Spleen (tissue), 11 donors: ENCODE data around the gene REV3L. TPM values are rescaled to one million over a fixed set of nuclear protein-coding genes. Genes with fewer than 3 reads are reported as not detected.

Experiments
- DNase-seq: peaks from one replicate; pipeline ENCODE4 v3.0.0-alpha.2; 2020
- H3K27ac ChIP-seq, 8 donors: fragments of 200-600 bp; sonication (generic) in 7 of 8; 1 replicate in 4 of 8; 2 replicates in 4 of 8; pipeline versions ENCODE4 v1.5.0 to v1.8.0; 2016 to 2021; ENCODE audit warnings: inconsistent platforms in 4 of 8, mild to moderate bottlenecking in 4 of 8, moderate library complexity in 1 of 8
- H3K27me3 ChIP-seq, 7 donors: fragments of 200-600 bp; sonication (generic) in 6 of 7; replicated peaks in 1 of 7; 1 replicate in 4 of 7; 2 replicates in 3 of 7; pipeline versions ENCODE4 v1.5.0 to v1.8.0; 2016 to 2021; ENCODE audit warnings: inconsistent platforms in 3 of 7, mild to moderate bottlenecking in 1 of 7
- H3K36me3 ChIP-seq, 6 donors: fragments of 200-600 bp; sonication (generic) in 5 of 6; 1 replicate in 4 of 6; 2 replicates in 2 of 6; pipeline versions ENCODE4 v1.5.0 to v1.8.0; 2016 to 2021; ENCODE audit warnings: inconsistent platforms in 2 of 6
- H3K4me1 ChIP-seq, 6 donors: fragments of 200-600 bp; sonication (generic) in 5 of 6; 1 replicate in 3 of 6; 2 replicates in 3 of 6; pipeline versions ENCODE4 v1.5.0 to v1.8.0; 2016 to 2021; ENCODE audit warnings: inconsistent platforms in 3 of 6
- H3K4me3 ChIP-seq, 8 donors: fragments of 200-600 bp; sonication (generic) in 7 of 8; 1 replicate in 4 of 8; 2 replicates in 4 of 8; pipeline versions ENCODE4 v1.5.0 to v1.8.0; 2016 to 2021; ENCODE audit warnings: inconsistent platforms in 4 of 8, mild to moderate bottlenecking in 4 of 8, moderate library complexity in 2 of 8
- H3K9me3 ChIP-seq, 8 donors: fragments of 200-600 bp; sonication (generic) in 7 of 8; 1 replicate in 4 of 8; 2 replicates in 4 of 8; pipeline versions ENCODE4 v1.5.0 to v1.8.0; 2016 to 2021; ENCODE audit warnings: inconsistent platforms in 4 of 8
- POLR2A ChIP-seq, 3 donors: fragments of 450-650 bp; IDR thresholded peaks; one replicate each; pipeline ENCODE4 v1.5.1; 2017; ENCODE audit warnings: antibody characterized with exemption in 3 of 3, mild to moderate bottlenecking in 1 of 3
- POLR2AphosphoS5 ChIP-seq, 3 donors: sonication (generic); formaldehyde crosslinking; IDR thresholded peaks; one replicate each; pipeline ENCODE4 v1.5.1; 2017; ENCODE audit warnings: antibody characterized with exemption in 3 of 3
- WGBS, 5 donors: extraction: QIAGEN DNeasy Blood & Tissue Kit in 3 of 5; methylation state at CpG; one replicate each; pipeline versions ENCODE4 v1.1.5 to v1.1.7; 2013 to 2018; 5-methylcytosine and 5-hydroxymethylcytosine counted together
- intact Hi-C: fragments of 100-400 bp; cut with DNase I; formaldehyde crosslinking; loops from one replicate; pipeline ENCODE4 v1.15.0; 2023; ENCODE audit warnings: low total_unique reads
- polyA plus RNA-seq, 3 donors: library from polyadenylated mRNA; stranded (reverse); fragments of 200-250 nt; gene quantifications; one replicate each; pipeline ENCODE4 v1.2.1, GENCODE V29; 2013
- total RNA-seq, 7 donors: library from RNA; depleted of rRNA in 3 of 7; stranded (reverse); fragments of >200 nt in 3 of 7; fragmentation: NEBNext Ultra II Directional in 4 of 7; extraction: Animal tissue kit (Norgen Biotek cat#: 25700) in 4 of 7; gene quantifications; one replicate each; pipeline versions ENCODE4 v1.1.0 to v1.2.1, GENCODE V29; 2016 to 2021
- TF ChIP-seq, protein P1 (sequence below), 11 experiments: fragments of 200-600 bp in 7 of 11; fragments of 450-650 bp in 4 of 11; sonication (generic) in 4 of 11; IDR thresholded peaks in 8 of 11; conservative IDR thresholded peaks in 3 of 11; 1 replicate in 7 of 11; 2 replicates in 4 of 11; pipeline versions ENCODE4 v1.4.0 to v1.8.0; 2016 to 2021; ENCODE audit warnings: antibody characterized with exemption in 11 of 11, inconsistent platforms in 4 of 11, mild to moderate bottlenecking in 1 of 11
- donor health status: healthy with polysubstance abuse.
- donor health status: DM: no; HTN: no; CAD: no; lungs with moderate emphysema.
- donor health status: DM: no; HTN: no; CAD: no.
- donor health status: Bipolar disorder and iron deficiency.
- donor health status: healthy.
- donor health status: DM: no; HTN: no; CAD: no.
- donor health status: DM: yes; HTN: yes; CAD: no.

REV3L gene
- total and polyA plus RNA-seq, 10 donors, result 7.7 to 60.9 (median 29.8) TPM

DNA sequence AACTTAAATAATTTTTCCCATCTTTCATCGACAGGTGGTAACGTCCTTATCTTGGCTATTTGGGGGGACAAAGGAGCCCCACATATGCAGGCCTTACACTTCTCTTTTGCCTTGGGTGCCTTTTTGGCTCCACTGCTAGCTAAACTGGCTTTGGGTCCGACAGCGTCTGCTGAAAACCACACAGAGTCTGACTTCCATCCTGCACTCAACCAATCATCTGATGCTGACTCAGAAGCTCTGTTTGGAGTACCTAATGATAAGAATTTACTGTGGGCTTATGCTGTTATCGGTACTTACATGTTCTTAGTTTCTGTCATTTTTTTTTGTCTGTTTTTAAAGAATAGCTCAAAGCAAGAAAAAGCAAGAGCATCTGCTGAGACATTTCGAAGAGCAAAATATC, 217.2 kb downstream of the REV3L start:
- no peak overlapping the region for H3K27ac ChIP-seq
- TF ChIP-seq POLR2AphosphoS5 (IDR thresholded peaks at IDR 0.05) (no peak), POLR2A (IDR thresholded peaks at IDR 0.05) (no peak)
- TF ChIP-seq, protein P1, sequence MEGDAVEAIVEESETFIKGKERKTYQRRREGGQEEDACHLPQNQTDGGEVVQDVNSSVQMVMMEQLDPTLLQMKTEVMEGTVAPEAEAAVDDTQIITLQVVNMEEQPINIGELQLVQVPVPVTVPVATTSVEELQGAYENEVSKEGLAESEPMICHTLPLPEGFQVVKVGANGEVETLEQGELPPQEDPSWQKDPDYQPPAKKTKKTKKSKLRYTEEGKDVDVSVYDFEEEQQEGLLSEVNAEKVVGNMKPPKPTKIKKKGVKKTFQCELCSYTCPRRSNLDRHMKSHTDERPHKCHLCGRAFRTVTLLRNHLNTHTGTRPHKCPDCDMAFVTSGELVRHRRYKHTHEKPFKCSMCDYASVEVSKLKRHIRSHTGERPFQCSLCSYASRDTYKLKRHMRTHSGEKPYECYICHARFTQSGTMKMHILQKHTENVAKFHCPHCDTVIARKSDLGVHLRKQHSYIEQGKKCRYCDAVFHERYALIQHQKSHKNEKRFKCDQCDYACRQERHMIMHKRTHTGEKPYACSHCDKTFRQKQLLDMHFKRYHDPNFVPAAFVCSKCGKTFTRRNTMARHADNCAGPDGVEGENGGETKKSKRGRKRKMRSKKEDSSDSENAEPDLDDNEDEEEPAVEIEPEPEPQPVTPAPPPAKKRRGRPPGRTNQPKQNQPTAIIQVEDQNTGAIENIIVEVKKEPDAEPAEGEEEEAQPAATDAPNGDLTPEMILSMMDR (IDR thresholded peaks at IDR 0.05 in 8 of 11, conservative IDR thresholded peaks at IDR 0.05 in 3 of 11), result no peak
- no peaks in the 10 kb centered on the region for H3K9me3 ChIP-seq
- no peaks in the 10 kb centered on the region for H3K27me3 ChIP-seq
- no peak overlapping the region for H3K4me3 ChIP-seq
- DNase-seq, result no peak
- WGBS, 5 donors, result 90 to 96% (median 93%) methylated on average over 6 of the region's 6 CpGs
- peaks cover 0 to 79% (median 34%) of the 10 kb centered on the region in 6 donors for H3K36me3 ChIP-seq
- peaks cover 0 to 36% (median 18%) of the 10 kb centered on the region in 6 donors for H3K4me1 ChIP-seq
- intact Hi-C loops, result loop anchor here (10.0 kb wide), 1 partner anchor 779 kb away; no protein-coding TSS in a partner anchor

DNA sequence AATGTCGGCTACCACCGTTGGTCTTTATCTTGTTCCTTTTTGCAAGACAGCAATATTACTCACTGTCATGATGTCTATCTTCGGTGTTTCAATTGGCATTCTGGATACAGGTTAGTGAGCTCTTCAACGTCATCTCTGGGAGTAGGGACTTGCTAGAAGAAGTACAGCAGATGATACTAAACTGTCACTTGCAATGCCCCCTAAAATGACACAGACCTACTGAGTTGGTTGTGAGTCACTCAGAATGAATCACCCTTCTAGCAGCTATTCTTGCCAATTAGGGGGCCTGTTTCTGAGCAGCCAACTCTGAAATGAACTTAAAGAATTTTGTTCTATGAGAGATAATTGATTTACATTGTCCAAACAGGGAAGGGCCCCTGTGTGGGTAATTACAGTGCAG, 219.2 kb downstream of the REV3L start:
- TF ChIP-seq, protein P1 (IDR thresholded peaks at IDR 0.05 in 8 of 11, conservative IDR thresholded peaks at IDR 0.05 in 3 of 11), result no peak
- TF ChIP-seq POLR2AphosphoS5 (IDR thresholded peaks at IDR 0.05) (no peak), POLR2A (IDR thresholded peaks at IDR 0.05) (no peak)
- Histone ChIP-seq H3K27me3 (no peaks in the 10 kb centered on the region), H3K27ac (no peak overlapping the region), H3K9me3 (no peaks in the 10 kb centered on the region), H3K4me1 (peaks cover 6 to 53% (median 33%) of the 10 kb centered on the region in 6 donors), H3K36me3 (peaks cover 0 to 61% (median 30%) of the 10 kb centered on the region in 6 donors), H3K4me3 (no peak overlapping the region)
- intact Hi-C loops, result loop anchor here (10.0 kb wide), 1 partner anchor 781 kb away; no protein-coding TSS in a partner anchor
- DNase-seq, result no peak
- WGBS, 5 donors, result 89 to 96% (median 93%) methylated on average over 4 of the region's 4 CpGs

DNA sequence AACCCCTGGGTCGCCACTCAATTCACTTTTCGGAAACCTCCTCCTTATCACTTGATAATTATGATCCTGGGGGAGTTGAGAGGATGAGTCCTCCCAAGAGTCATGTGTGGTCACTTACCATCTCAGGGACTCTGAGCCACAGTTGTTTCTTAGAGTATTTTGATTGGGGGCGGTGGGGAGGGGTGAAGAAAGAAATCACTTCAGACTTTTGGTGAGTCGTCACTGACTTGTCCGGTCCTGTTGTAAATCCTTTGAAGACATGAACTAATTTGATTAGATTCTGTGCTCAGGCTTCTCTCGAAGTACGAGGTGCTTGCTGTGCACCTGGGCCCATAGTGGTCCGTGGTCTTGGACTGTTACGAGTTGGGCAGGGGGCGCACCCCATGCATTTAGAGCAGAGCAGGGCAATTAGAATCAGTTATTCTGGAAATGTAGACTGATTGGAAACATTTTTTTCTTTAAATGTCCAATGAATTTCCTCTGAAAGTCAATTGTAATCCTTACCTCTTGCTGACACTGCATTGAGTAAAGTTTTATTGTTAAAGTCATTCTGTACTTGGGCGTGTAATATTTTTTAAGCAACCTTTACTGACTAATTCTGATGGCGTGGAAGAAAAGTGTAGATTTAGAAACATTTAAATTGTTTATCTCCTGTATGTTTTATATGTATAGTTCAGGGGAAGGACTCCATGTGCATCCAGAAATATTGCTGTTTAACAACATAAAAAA, 222.3 kb downstream of the REV3L start:
- no peak for DNase-seq
- Histone ChIP-seq H3K36me3 (peaks cover 0 to 32% (median 16%) of the 10 kb centered on the region in 6 donors), H3K27ac (no peak overlapping the region), H3K9me3 (no peaks in the 10 kb centered on the region), H3K4me1 (peaks cover 6 to 47% (median 29%) of the 10 kb centered on the region in 6 donors), H3K4me3 (peak overlapping the region in 3 of 8 donors; percentile 66 to 76 (median 74)), H3K27me3 (peaks cover 0 to 4% (median 0%) of the 10 kb centered on the region in 7 donors)
- TF ChIP-seq POLR2AphosphoS5 (IDR thresholded peaks at IDR 0.05), result no peak
- no peak for TF ChIP-seq POLR2A (IDR thresholded peaks at IDR 0.05)
- TF ChIP-seq, protein P1 (IDR thresholded peaks at IDR 0.05 in 8 of 11, conservative IDR thresholded peaks at IDR 0.05 in 3 of 11), result no peak
- intact Hi-C loops, result loop anchor here (10.0 kb wide), 1 partner anchor 784 kb away; no protein-coding TSS in a partner anchor
- WGBS, 5 donors, result 91 to 97% (median 96%) methylated on average over 12 of the region's 12 CpGs
